Forelimb muscle (tissue), 1 donor: ENCODE results near the gene RAD51AP1. TPM values are rescaled to one million over a fixed set of nuclear protein-coding genes. Genes with fewer than 3 reads are reported as not detected.

Experiments
- DNase-seq: peaks from one replicate; pipeline ENCODE4 v3.0.0-alpha.2; 2013; ENCODE audit warnings: low read depth
- polyA plus RNA-seq: library from polyadenylated mRNA; unstranded; fragments of 120-200 nt; gene quantifications from one replicate; pipeline ENCODE4 v1.2.1, GENCODE V29; 2013; ENCODE audit not compliant: insufficient read length

The RAD51AP1 gene
- polyA plus RNA-seq, 1 donor, result 9.6 TPM

- no peak for DNase-seq
Measured at GRCh38 chr12:4591180-4591687, 52.5 kb downstream of the RAD51AP1 start.

GRCh38 chr12:4595881-4596280, 57.2 kb downstream of the RAD51AP1 start:
- DNase-seq, result no peak

- no peak for DNase-seq
Measured at GRCh38 chr12:4603421-4603820, 64.7 kb downstream of the RAD51AP1 start.

GRCh38 chr12:4603946-4604345, 65.3 kb downstream of the RAD51AP1 start:
- DNase-seq, result no peak

GRCh38 chr12:4604684-4605193, 66.0 kb downstream of the RAD51AP1 start:
- DNase-seq, result peak; percentile 26

- DNase-seq, result no peak
Measured at GRCh38 chr12:4607056-4607455, 68.4 kb downstream of the RAD51AP1 start.

GRCh38 chr12:4609071-4609470, 70.4 kb downstream of the RAD51AP1 start:
- DNase-seq, result no peak

Other genes starting within 250 kb of the RAD51AP1 start
- 5.2 TPM for gene TIGAR, start 217.7 kb upstream of the RAD51AP1 start, polyA plus RNA-seq
- gene FGF23, start 159.2 kb upstream of the RAD51AP1 start, polyA plus RNA-seq, result 0.19 TPM
- 58.5 TPM for gene FGF6, start 93.1 kb upstream of the RAD51AP1 start, polyA plus RNA-seq
- 19.2 TPM for gene DYRK4, start 23.3 kb downstream of the RAD51AP1 start, polyA plus RNA-seq
- 0.13 TPM for gene AKAP3, start 110.2 kb downstream of the RAD51AP1 start, polyA plus RNA-seq
- gene NDUFA9, start 110.2 kb downstream of the RAD51AP1 start, polyA plus RNA-seq, result 92.2 TPM
- 3.7 TPM for gene GALNT8, start 181.5 kb downstream of the RAD51AP1 start, polyA plus RNA-seq